Neural progenitor cell (in vitro differentiated cells): ENCODE results near the gene CD300C. TPM values are rescaled to one million over a fixed set of nuclear protein-coding genes. Genes with fewer than 3 reads are reported as not detected.

ENCODE experiments used
- DNase-seq: peaks from one replicate; pipeline ENCODE4 v3.0.0-alpha.2; 2016; ENCODE audit warnings: low spot score
- H2AFZ ChIP-seq: fragments of 200-600 bp; sonication (generic); replicated peaks from 2 replicates; pipeline ENCODE4 v1.6.1; 2016; ENCODE audit warnings: antibody characterized with exemption
- H3F3A ChIP-seq: fragments of 200-600 bp; sonication (generic); 2 replicates; pipeline ENCODE4 v1.6.1; 2016; ENCODE audit warnings: antibody characterized with exemption, low read depth
- H3K27ac ChIP-seq: fragments of 200-600 bp; sonication (generic); 2 replicates; pipeline ENCODE4 v1.5.1; 2016; ENCODE audit warnings: mild to moderate bottlenecking
- H3K27me3 ChIP-seq: fragments of 200-600 bp; sonication (generic); 2 replicates; pipeline ENCODE4 v1.6.1; 2016; ENCODE audit warnings: mild to moderate bottlenecking, moderate library complexity
- H3K36me3 ChIP-seq: fragments of 200-600 bp; sonication (generic); 2 replicates; pipeline ENCODE4 v1.5.1; 2016
- H3K4me1 ChIP-seq: fragments of 200-600 bp; sonication (generic); 2 replicates; pipeline ENCODE4 v1.6.1; 2016; ENCODE audit warnings: mixed run types
- H3K4me2 ChIP-seq: fragments of 200-600 bp; sonication (generic); 2 replicates; pipeline ENCODE4 v1.6.1; 2016
- H3K4me3 ChIP-seq: fragments of 200-600 bp; sonication (generic); 2 replicates; pipeline ENCODE4 v1.5.1; 2016
- H3K79me2 ChIP-seq: fragments of 200-600 bp; sonication (generic); 2 replicates; pipeline ENCODE4 v1.6.1; 2016; ENCODE audit warnings: low read depth
- H3K9ac ChIP-seq: fragments of 200-600 bp; sonication (generic); 2 replicates; pipeline ENCODE4 v1.6.1; 2016
- H3K9me3 ChIP-seq: fragments of 200-600 bp; sonication (generic); 2 replicates; pipeline ENCODE4 v1.5.1; 2016; ENCODE audit warnings: low read depth
- H4K20me1 ChIP-seq: fragments of 200-600 bp; sonication (generic); 2 replicates; pipeline ENCODE4 v1.6.1; 2016; ENCODE audit warnings: low read depth
- H3K27ac Mint-ChIP-seq: 3 replicates; pipeline ENCODE4 v1.8.0; 2021; ENCODE audit warnings: mixed read lengths
- H3K27me3 Mint-ChIP-seq: 2 replicates; pipeline ENCODE4 v1.8.0; 2022; ENCODE audit warnings: low read depth, mild to moderate bottlenecking, inconsistent platforms, moderate library complexity, mixed read lengths; ENCODE audit not compliant: insufficient read depth
- H3K36me3 Mint-ChIP-seq: 3 replicates; pipeline ENCODE4 v1.8.0; 2021; ENCODE audit warnings: mixed read lengths
- H3K4me1 Mint-ChIP-seq: 3 replicates; pipeline ENCODE4 v1.8.0; 2021; ENCODE audit warnings: mixed read lengths
- H3K4me3 Mint-ChIP-seq: 3 replicates; pipeline ENCODE4 v1.8.0; 2021; ENCODE audit warnings: mild to moderate bottlenecking, moderate library complexity, mixed read lengths
- H3K9me3 Mint-ChIP-seq: 3 replicates; pipeline ENCODE4 v1.8.0; 2020; ENCODE audit warnings: mixed read lengths
- EZH2 ChIP-seq: fragments of 200-600 bp; sonication (generic); IDR thresholded peaks from 2 replicates; pipeline ENCODE4 v1.6.1; 2017; ENCODE audit warnings: antibody characterized with exemption, mild to moderate bottlenecking, moderate library complexity
- EZH2phosphoT487 ChIP-seq: fragments of 200-600 bp; sonication (generic); IDR thresholded peaks from 2 replicates; pipeline ENCODE4 v1.6.1; 2017; ENCODE audit warnings: antibody characterized with exemption
- total RNA-seq: library from RNA; depleted of rRNA; stranded (reverse); fragments of >200 nt; gene quantifications from 2 replicates; pipeline ENCODE4 v1.2.3, GENCODE V29; 2015; ENCODE audit warnings: low replicate concordance
- TF ChIP-seq, protein P1 (sequence below): fragments of 200-600 bp; sonication (generic); IDR thresholded peaks from 2 replicates; pipeline ENCODE4 v1.5.1; 2017; ENCODE audit warnings: antibody characterized with exemption, mild to moderate bottlenecking

The CD300C gene
- total RNA-seq, 1 donor from 2014 or later: not detected

DNA sequence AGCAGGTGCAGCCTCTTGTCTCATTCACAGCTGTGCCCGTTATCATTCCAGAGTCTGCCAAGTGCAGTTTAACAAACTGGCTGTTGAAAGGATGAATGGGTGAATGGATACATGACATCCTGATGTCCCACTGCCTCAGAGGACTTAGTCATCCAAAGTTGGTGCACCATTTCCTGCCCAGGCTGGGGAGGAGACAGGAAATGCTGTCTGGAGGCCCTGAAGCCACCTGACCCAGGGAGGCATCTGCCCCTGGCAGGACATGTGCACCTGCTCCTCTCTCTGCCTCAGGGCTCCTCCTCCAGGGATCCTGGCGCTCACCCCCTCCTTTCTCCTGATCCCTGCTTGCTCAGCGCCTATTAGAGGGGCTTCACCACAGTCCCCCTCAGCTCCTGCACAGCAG is 1.8 kb upstream of the CD300C start:
- Histone ChIP-seq H4K20me1 (no peaks in the 10 kb centered on the region), H3K4me1 (no peaks in the 10 kb centered on the region), H3K27ac (no peak overlapping the region), H3K79me2 (no peaks in the 10 kb centered on the region), H2AFZ (no peak overlapping the region), H3K9ac (no peak overlapping the region), H3K27me3 (no peaks in the 10 kb centered on the region), H3K4me3 (no peak overlapping the region), H3F3A (no peaks in the 10 kb centered on the region), H3K4me2 (no peak overlapping the region), H3K9me3 (no peaks in the 10 kb centered on the region), H3K36me3 (no peaks in the 10 kb centered on the region)
- no peak for DNase-seq
- Mint-ChIP-seq H3K27ac (no peak overlapping the region), H3K27me3 (peaks cover 6% of the 10 kb centered on the region), H3K4me1 (peaks cover 26% of the 10 kb centered on the region), H3K9me3 (no peaks in the 10 kb centered on the region), H3K4me3 (no peak overlapping the region), H3K36me3 (no peaks in the 10 kb centered on the region)
- no peak for TF ChIP-seq EZH2phosphoT487
- no peak for TF ChIP-seq EZH2
- TF ChIP-seq, protein P1, sequence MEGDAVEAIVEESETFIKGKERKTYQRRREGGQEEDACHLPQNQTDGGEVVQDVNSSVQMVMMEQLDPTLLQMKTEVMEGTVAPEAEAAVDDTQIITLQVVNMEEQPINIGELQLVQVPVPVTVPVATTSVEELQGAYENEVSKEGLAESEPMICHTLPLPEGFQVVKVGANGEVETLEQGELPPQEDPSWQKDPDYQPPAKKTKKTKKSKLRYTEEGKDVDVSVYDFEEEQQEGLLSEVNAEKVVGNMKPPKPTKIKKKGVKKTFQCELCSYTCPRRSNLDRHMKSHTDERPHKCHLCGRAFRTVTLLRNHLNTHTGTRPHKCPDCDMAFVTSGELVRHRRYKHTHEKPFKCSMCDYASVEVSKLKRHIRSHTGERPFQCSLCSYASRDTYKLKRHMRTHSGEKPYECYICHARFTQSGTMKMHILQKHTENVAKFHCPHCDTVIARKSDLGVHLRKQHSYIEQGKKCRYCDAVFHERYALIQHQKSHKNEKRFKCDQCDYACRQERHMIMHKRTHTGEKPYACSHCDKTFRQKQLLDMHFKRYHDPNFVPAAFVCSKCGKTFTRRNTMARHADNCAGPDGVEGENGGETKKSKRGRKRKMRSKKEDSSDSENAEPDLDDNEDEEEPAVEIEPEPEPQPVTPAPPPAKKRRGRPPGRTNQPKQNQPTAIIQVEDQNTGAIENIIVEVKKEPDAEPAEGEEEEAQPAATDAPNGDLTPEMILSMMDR: no peak

DNA sequence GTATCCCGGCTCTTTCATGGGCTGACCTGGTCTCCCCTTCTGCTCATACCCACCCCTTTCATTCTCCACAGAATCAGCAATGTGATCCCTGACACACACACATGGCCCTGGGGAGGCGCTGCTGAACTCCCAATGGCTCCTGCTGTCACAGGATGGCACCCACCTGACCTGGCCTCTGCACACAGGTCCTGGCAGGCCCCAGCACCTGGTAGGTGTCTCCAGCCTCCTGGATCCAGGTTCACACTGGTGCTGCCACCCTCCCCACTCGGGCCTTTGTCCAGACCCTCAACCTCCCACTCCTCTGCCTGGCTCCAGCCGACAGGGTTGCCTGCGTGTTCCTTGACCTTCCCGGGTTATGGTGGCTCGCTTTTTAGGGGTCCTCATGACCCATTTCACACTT is 1.3 kb upstream of the CD300C start:
- Histone ChIP-seq H3F3A (no peaks in the 10 kb centered on the region), H3K4me3 (no peak overlapping the region), H3K9ac (no peak overlapping the region), H3K9me3 (no peaks in the 10 kb centered on the region), H3K79me2 (no peaks in the 10 kb centered on the region), H3K36me3 (no peaks in the 10 kb centered on the region), H3K27me3 (no peaks in the 10 kb centered on the region), H2AFZ (no peak overlapping the region), H3K4me2 (no peak overlapping the region), H3K27ac (no peak overlapping the region), H4K20me1 (no peaks in the 10 kb centered on the region), H3K4me1 (no peaks in the 10 kb centered on the region)
- Mint-ChIP-seq H3K36me3 (no peaks in the 10 kb centered on the region), H3K9me3 (no peaks in the 10 kb centered on the region), H3K27ac (no peak overlapping the region), H3K4me1 (peaks cover 21% of the 10 kb centered on the region), H3K4me3 (no peak overlapping the region), H3K27me3 (peaks cover 5% of the 10 kb centered on the region)
- TF ChIP-seq EZH2phosphoT487 (no peak), EZH2 (no peak)
- TF ChIP-seq, protein P1: no peak
- no peak for DNase-seq

DNA sequence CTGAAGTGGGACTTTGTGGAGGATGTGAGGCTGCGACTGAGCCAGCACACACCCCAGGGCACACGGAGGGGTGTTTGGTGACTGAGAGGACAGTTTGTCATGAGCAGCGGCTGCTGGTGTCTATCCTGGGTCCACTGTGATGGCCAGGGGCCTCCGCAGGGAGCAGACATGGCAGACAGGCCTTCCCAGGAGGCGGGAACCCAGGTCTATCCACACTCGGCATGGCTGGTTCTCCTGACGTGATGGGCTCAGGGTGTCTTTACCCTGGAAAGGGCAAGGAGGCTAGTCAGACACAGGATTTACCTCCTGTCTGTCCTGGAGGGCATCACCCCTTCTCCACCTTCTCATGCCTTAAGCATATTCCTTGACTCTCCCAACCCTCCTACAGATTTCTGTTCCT is 671 bp upstream of the CD300C start:
- no peaks in the 10 kb centered on the region for H4K20me1 ChIP-seq
- no peaks in the 10 kb centered on the region for H3F3A ChIP-seq
- H3K4me3 ChIP-seq: no peak overlapping the region
- H3K27ac Mint-ChIP-seq: peak overlapping the region; percentile 54
- no peak overlapping the region for H3K4me2 ChIP-seq
- H3K9me3 ChIP-seq: no peaks in the 10 kb centered on the region
- peaks cover 16% of the 10 kb centered on the region for H3K4me1 Mint-ChIP-seq
- peaks cover 4% of the 10 kb centered on the region for H3K27me3 Mint-ChIP-seq
- no peaks in the 10 kb centered on the region for H3K79me2 ChIP-seq
- no peak for DNase-seq
- no peak overlapping the region for H3K9ac ChIP-seq
- no peaks in the 10 kb centered on the region for H3K9me3 Mint-ChIP-seq
- no peaks in the 10 kb centered on the region for H3K36me3 ChIP-seq
- H2AFZ ChIP-seq: no peak overlapping the region
- TF ChIP-seq EZH2phosphoT487 (no peak), EZH2 (no peak)
- TF ChIP-seq, protein P1: no peak
- no peak overlapping the region for H3K27ac ChIP-seq
- no peaks in the 10 kb centered on the region for H3K27me3 ChIP-seq
- H3K4me1 ChIP-seq: no peaks in the 10 kb centered on the region
- no peak overlapping the region for H3K4me3 Mint-ChIP-seq
- H3K36me3 Mint-ChIP-seq: no peaks in the 10 kb centered on the region
